22Rv1 (cell line): ENCODE data around the gene MPHOSPH6.
"Not testable (repeated sequence)": the region's sequence is repeated elsewhere in the genome, so short reads cannot be mapped to it uniquely, and the experiment has no call there.

ENCODE experiments used
- H3K27ac ChIP-seq: fragments of 450-650 bp; 2 replicates; pipeline ENCODE4 v1.5.1; 2017
- CTCF ChIP-seq: fragments of 450-650 bp; IDR thresholded peaks from 2 replicates; pipeline ENCODE4 v1.5.1; 2017; ENCODE audit warnings: mild to moderate bottlenecking
- ZFX ChIP-seq: fragments of 450-650 bp; IDR thresholded peaks from 2 replicates; pipeline ENCODE4 v1.6.1; 2017; ENCODE audit warnings: antibody characterized with exemption, borderline replicate concordance

Gene MPHOSPH6

GRCh38 chr16:82118749-82119148 lies 51.3 kb downstream of the MPHOSPH6 start:
- no peak for TF ChIP-seq CTCF
- TF ChIP-seq ZFX = no peak
- H3K27ac ChIP-seq = no peak overlapping the region

GRCh38 chr16:82116535-82116934 lies 53.5 kb downstream of the MPHOSPH6 start:
- TF ChIP-seq CTCF (no peak), ZFX (no peak)
- H3K27ac ChIP-seq = no peak overlapping the region

DNA sequence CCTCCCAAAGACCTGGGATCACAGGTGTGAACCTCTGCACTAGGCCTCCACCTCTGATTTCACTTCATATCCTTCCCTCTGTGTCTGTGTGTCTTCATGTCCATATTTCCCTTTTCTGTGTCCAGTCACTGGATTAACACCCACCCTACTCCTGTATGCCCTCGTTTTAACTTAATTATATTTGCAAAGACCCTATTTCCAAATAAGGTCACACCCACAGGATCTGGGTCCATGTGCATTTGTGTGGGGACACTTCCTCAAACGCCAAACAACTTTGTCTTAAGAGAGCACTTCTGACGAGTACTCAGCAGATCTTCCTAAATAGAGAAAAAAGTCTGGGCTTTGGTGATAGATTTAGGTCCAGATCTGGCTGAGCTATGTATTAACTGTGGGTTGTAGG lies 56.3 kb downstream of the MPHOSPH6 start:
- TF ChIP-seq ZFX (no peak), CTCF (no peak)
- H3K27ac ChIP-seq = no peak overlapping the region

DNA sequence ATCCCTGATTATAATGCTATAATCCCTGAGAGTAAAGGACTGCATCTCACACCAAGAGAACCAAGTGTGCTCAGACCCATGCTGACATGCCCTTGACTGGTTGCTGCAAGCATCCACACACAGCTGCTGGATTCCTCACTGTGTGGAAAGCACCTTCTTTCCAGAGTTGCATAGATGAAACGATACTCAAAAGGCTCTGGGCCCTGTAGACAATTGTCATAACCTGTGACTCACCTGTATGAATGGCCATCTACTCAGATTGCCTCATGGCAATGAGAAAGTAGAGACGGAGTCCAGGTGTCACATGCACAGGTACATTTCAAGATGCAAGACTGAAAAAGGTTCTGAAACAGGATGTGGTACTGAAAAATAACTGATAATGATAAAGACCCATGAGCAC lies 58.1 kb downstream of the MPHOSPH6 start:
- H3K27ac ChIP-seq = no peak overlapping the region
- no peak for TF ChIP-seq CTCF
- no peak for TF ChIP-seq ZFX

DNA sequence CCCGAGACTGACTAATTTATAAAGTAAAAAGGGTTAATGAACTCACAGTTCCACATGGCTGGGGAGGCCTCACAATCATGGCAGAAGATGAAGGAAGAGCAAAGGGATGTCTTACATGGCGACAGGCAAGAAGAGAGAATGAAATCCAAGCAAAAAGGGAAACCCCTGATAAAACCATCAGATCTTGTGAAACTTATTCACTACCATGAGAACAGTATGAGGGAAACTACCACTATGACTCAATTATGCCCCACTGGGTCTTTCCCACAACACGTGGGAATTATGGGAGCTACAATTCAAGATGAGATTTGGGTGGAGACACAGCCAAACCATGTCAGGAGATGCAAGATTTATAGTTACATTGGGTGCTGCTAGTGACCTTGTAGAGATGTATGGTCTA lies 60.8 kb downstream of the MPHOSPH6 start:
- not testable (repeated sequence) for H3K27ac ChIP-seq

GRCh38 chr16:82108774-82109173 lies 61.2 kb downstream of the MPHOSPH6 start:
- no peak overlapping the region for H3K27ac ChIP-seq
- TF ChIP-seq CTCF (no peak), ZFX (no peak)

- no peak for TF ChIP-seq CTCF
- TF ChIP-seq ZFX = no peak
- no peak overlapping the region for H3K27ac ChIP-seq
Observed at GRCh38 chr16:82108100-82108499, 61.9 kb downstream of the MPHOSPH6 start.

- no peak for TF ChIP-seq CTCF
- no peak for TF ChIP-seq ZFX
- no peak overlapping the region for H3K27ac ChIP-seq
Observed at GRCh38 chr16:82105107-82105506, 64.9 kb downstream of the MPHOSPH6 start.
